Ramos (cell line): Measurements from ENCODE around the gene ZNF837.

Experiments used
- in situ Hi-C: fragments of 300-500 bp; cut with MboI; formaldehyde crosslinking; loops from one replicate; pipeline ENCODE4 v1.14.3; 2022; ENCODE audit warnings: low sequenced_read_pairs; ENCODE audit not compliant: unreplicated experiment

Gene ZNF837

DNA sequence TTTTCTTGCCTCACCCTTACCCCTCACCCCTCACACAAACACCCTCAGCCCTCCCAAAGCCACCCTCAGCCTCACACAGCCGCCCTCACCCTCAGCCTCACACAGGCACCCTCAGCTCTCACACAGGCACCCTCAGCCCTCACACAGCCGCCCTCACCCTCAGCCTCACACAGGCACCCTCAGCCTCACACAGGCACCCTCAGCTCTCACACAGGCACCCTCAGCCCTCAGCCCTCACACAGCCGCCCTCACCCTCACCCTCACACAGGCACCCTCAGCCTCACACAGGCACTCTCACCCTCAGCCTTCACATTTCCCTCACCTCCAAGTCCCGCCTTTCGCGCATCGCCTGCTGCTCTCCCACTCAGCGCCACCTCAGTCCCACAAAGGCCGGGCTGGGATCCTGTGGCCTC lies 54.3 kb downstream of the ZNF837 start:
- in situ Hi-C loops: no loop called here

DNA sequence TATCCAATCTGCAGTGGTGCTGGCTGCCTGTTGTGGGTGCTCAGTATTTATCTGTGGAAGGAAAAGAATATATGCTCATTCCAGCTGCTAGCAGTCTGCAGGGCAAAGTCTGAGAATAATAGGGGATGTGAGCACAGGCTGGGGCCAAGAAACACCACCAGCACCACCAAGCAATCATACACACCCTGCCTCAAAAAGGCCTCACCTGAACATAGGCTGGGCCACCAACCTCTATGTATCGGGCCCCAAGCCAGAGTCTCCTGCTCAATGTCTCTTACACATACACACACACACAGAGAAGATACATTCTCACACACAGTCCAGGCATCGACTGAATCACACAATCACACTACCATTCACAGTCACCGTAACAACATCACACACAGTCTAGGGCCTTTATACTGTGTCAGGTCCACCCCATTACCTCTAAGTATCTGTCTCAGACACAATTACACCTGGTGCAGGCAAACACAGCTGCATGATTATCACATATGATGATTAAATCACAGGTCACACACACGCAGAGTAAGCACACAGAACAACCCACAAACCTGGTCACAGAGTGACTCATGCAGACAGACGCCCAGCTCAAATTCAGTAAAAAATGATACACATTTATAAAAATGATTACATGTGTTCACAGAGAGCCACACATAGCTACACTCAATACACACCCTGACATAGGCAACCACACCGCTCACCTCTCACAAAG lies 55.4 kb downstream of the ZNF837 start:
- in situ Hi-C loops: no loop called here

DNA sequence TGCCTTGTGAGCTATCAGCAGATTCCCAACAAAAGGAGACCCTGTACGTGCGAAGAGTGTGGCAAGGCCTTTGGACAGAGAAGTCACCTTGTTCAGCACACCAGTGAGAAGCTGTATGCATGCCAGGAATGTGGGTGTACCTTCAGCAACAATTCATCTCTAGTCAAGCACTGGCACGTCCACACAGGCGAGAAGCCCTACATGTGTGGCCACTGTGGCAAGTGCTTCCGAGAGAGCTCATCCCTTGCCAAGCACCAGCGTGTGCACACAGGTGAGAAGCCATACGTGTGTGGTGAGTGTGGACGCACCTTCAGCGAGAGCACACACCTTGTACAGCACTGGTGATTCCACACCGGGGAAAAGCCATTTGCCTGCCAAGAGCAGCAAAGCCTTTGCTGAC lies 61.6 kb downstream of the ZNF837 start:
- in situ Hi-C loops: no loop called here

DNA sequence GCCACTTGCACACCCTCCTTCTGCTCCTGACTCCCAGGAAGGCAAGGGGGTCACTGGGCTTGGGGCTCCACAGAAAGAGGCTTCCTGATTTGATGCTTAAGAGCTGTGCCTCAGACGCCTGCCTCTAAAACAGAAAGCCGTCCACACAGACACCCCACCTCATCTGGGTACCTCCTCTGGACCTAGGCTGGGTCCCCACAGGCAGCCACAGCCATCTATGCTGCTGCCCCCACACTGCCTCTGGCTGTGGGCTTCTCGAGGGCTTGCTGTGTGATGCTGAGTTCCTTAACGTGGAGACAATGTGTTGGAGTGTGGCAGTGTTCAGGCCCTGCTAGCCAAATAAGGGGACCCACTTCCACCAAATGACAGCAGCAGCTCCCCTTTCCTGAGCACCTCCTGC lies 62.5 kb downstream of the ZNF837 start:
- in situ Hi-C loops: no loop called here
